H1 (cell line): ENCODE data around the gene MAP2K2. TPM values are rescaled to one million over a fixed set of nuclear protein-coding genes. Genes with fewer than 3 reads are reported as not detected.

Experiments used
- CTCF ChIA-PET: fragments of 300-600 bp; sonication (Branson Sonifier 250); formaldehyde crosslinking; loops from one replicate; lab custom pipeline; 2021; ENCODE audit not compliant: partially characterized antibody; lab: Charles Lee
- POLR2A ChIA-PET: fragments of 300-600 bp; sonication (Branson Sonifier 250); formaldehyde crosslinking; loops from one replicate; lab custom pipeline; 2021; ENCODE audit warnings: inconsistent platforms; ENCODE audit not compliant: partially characterized antibody; lab: Charles Lee
- DNase-seq, 2 experiments: peaks; one replicate each; pipeline versions ENCODE4 v3.0.0 to v3.0.0-alpha.2; 2010 to 2022; ENCODE audit warnings: low spot score in 2 of 2, low read depth in 1 of 2, mixed read lengths in 1 of 2
- FAIRE-seq: peaks from 2 replicates; lab custom pipeline; 2011; peaks lifted over from hg19 to GRCh38; lab: Jason Lieb, UNC
- H2AFZ ChIP-seq: 2 replicates; pipeline ENCODE4 v1.8.1; 2012; ENCODE audit warnings: low read length, inconsistent platforms
- H2AK5ac ChIP-seq: 2 replicates; pipeline ENCODE4 v1.6.1; 2013; ENCODE audit warnings: low read depth, low read length
- H2BK120ac ChIP-seq: replicated peaks from 2 replicates; pipeline ENCODE3; 2013; ENCODE audit warnings: low read depth, low read length, inconsistent platforms
- H2BK12ac ChIP-seq: 2 replicates; pipeline ENCODE4 v1.6.1; 2013; ENCODE audit warnings: low read depth, low read length
- H2BK15ac ChIP-seq: 2 replicates; pipeline ENCODE4 v1.6.1; 2013; ENCODE audit warnings: low read length
- H2BK20ac ChIP-seq: 2 replicates; pipeline ENCODE4 v1.6.1; 2013; ENCODE audit warnings: low read length
- H2BK5ac ChIP-seq: 2 replicates; pipeline ENCODE4 v1.6.1; 2013; ENCODE audit warnings: low read depth, low read length
- H3K14ac ChIP-seq: 2 replicates; pipeline ENCODE4 v1.6.1; 2013; ENCODE audit warnings: inconsistent platforms; ENCODE audit not compliant: insufficient read length
- H3K18ac ChIP-seq: 2 replicates; pipeline ENCODE4 v1.6.1; 2013; ENCODE audit warnings: low read length; ENCODE audit errors: extremely low read depth
- H3K23ac ChIP-seq: 2 replicates; pipeline ENCODE4 v1.6.1; 2013; ENCODE audit warnings: inconsistent platforms; ENCODE audit not compliant: insufficient read length
- H3K23me2 ChIP-seq: 2 replicates; pipeline ENCODE4 v1.6.1; 2013; ENCODE audit warnings: low read depth, low read length
- H3K27ac ChIP-seq: 2 replicates; pipeline ENCODE4 v1.6.1; 2011; ENCODE audit warnings: low read depth, low read length, inconsistent platforms
- H3K27me3 ChIP-seq, 4 experiments: replicated peaks in 1 of 4; 1 replicate in 1 of 4; 2 replicates in 3 of 4; pipeline versions ENCODE4 v1.6.1 to v1.8.1; 2011 to 2013; ENCODE audit warnings: low read length in 3 of 4, mild to moderate bottlenecking in 3 of 4, inconsistent platforms in 2 of 4, mixed read lengths in 2 of 4, moderate library complexity in 1 of 4; ENCODE audit not compliant: control insufficient read depth in 3 of 4, insufficient read depth in 3 of 4; ENCODE audit errors: extremely low read depth in 1 of 4
- H3K36me3 ChIP-seq, 4 experiments: 2 replicates each; pipeline versions ENCODE4 v1.6.1 to v1.8.1; 2011 to 2013; ENCODE audit warnings: mild to moderate bottlenecking in 4 of 4, low read length in 3 of 4, moderate library complexity in 2 of 4, control low read depth in 1 of 4, inconsistent platforms in 1 of 4; ENCODE audit not compliant: insufficient read depth in 4 of 4, control insufficient read depth in 2 of 4
- H3K4ac ChIP-seq: replicated peaks from 2 replicates; pipeline ENCODE3; 2013; ENCODE audit warnings: low read length, low read depth, mixed read lengths, inconsistent platforms; ENCODE audit not compliant: insufficient read length
- H3K4me1 ChIP-seq, 4 experiments: replicated peaks in 1 of 4; 1 replicate in 1 of 4; 2 replicates in 3 of 4; pipeline versions ENCODE4 v1.6.1 to v1.8.1; 2011 to 2013; ENCODE audit warnings: low read length in 3 of 4, inconsistent platforms in 2 of 4, mixed read lengths in 1 of 4; ENCODE audit not compliant: insufficient read depth in 4 of 4, control insufficient read depth in 3 of 4
- H3K4me2 ChIP-seq, 2 experiments: 2 replicates each; pipeline versions ENCODE4 v1.6.1 to v1.8.1; 2011 to 2013; ENCODE audit warnings: low read depth in 2 of 2, low read length in 2 of 2, control low read depth in 1 of 2, inconsistent platforms in 1 of 2, mild to moderate bottlenecking in 1 of 2; ENCODE audit not compliant: insufficient read depth in 1 of 2
- H3K4me3 ChIP-seq, 4 experiments: fragments of 200-600, 300-600 bp in 1 of 4; sonication (generic), shearing (Covaris generic), sonication (Bioruptor Twin) in 1 of 4; 2 replicates each; pipeline versions ENCODE4 v1.5.1 to v1.8.1; 2011 to 2016; ENCODE audit warnings: low read length in 4 of 4, low read depth in 3 of 4, control low read depth in 2 of 4, inconsistent platforms in 2 of 4, mild to moderate bottlenecking in 2 of 4, mixed read lengths in 1 of 4, moderate library complexity in 1 of 4; ENCODE audit not compliant: insufficient read depth in 2 of 4; ENCODE audit errors: extremely low read depth in 1 of 4
- H3K56ac ChIP-seq: replicated peaks from 2 replicates; pipeline ENCODE3; 2013; ENCODE audit warnings: low read depth, mild to moderate bottlenecking, mixed read lengths, low read length, inconsistent platforms; ENCODE audit not compliant: insufficient read length
- H3K79me1 ChIP-seq: 2 replicates; pipeline ENCODE4 v1.6.1; 2013; ENCODE audit warnings: low read depth, low read length, control low read depth
- H3K79me2 ChIP-seq, 2 experiments: 2 replicates each; pipeline versions ENCODE4 v1.6.1 to v1.8.1; 2012 to 2013; ENCODE audit warnings: low read length in 2 of 2, mild to moderate bottlenecking in 2 of 2, inconsistent platforms in 1 of 2; ENCODE audit not compliant: insufficient read depth in 2 of 2, control insufficient read depth in 1 of 2
- H3K9ac ChIP-seq, 4 experiments: replicated peaks in 1 of 4; 1 replicate in 1 of 4; 2 replicates in 3 of 4; pipeline versions ENCODE4 v1.6.1 to v1.8.1; 2011 to 2013; ENCODE audit warnings: low read depth in 3 of 4, low read length in 3 of 4, control low read depth in 2 of 4, mild to moderate bottlenecking in 2 of 4, moderate library complexity in 2 of 4, inconsistent platforms in 1 of 4; ENCODE audit errors: extremely low read depth in 1 of 4
- H3K9me3 ChIP-seq, 2 experiments: 2 replicates each; pipeline versions ENCODE4 v1.6.1 to v1.8.1; 2012 to 2013; ENCODE audit warnings: mild to moderate bottlenecking in 2 of 2, moderate library complexity in 2 of 2, control low read depth in 1 of 2, inconsistent platforms in 1 of 2, low read depth in 1 of 2, low read length in 1 of 2, mixed read lengths in 1 of 2; ENCODE audit not compliant: insufficient read depth in 2 of 2
- H4K20me1 ChIP-seq, 2 experiments: replicated peaks in 1 of 2; 2 replicates each; pipeline versions ENCODE3 to v1.8.1; 2011 to 2013; ENCODE audit warnings: inconsistent platforms in 2 of 2, low read length in 2 of 2, mild to moderate bottlenecking in 1 of 2; ENCODE audit not compliant: insufficient read depth in 2 of 2, control insufficient read depth in 1 of 2
- H4K5ac ChIP-seq: 2 replicates; pipeline ENCODE4 v1.6.1; 2013; ENCODE audit warnings: low read length, low read depth, mixed read lengths, inconsistent platforms; ENCODE audit not compliant: insufficient read length
- H4K8ac ChIP-seq: 2 replicates; pipeline ENCODE4 v1.8.0; 2013; ENCODE audit warnings: mild to moderate bottlenecking, moderate library complexity, low read length, inconsistent platforms; ENCODE audit not compliant: insufficient read depth; ENCODE audit errors: extremely low read depth
- H4K91ac ChIP-seq: replicated peaks from 2 replicates; pipeline ENCODE3; 2013; ENCODE audit warnings: low read length, mixed read lengths, inconsistent platforms; ENCODE audit not compliant: insufficient read length
- CBX8 ChIP-seq: fragments of 300-800, 300-1000 bp; sonication (generic); IDR thresholded peaks from 2 replicates; pipeline ENCODE4 v1.7.1; 2016; ENCODE audit warnings: low read depth, low read length, borderline replicate concordance
- SIRT6 ChIP-seq: IDR thresholded peaks from one replicate; pipeline ENCODE4 v1.7.1; 2012; ENCODE audit warnings: low read length, inconsistent platforms
- WGBS, 2 experiments: shearing (Covaris generic) in 1 of 2; methylation state at CpG; one replicate each; pipeline versions ENCODE4 v1.1.6 to v1.1.7; 2013 to 2015; ENCODE audit warnings: low lambda C conversion rate in 2 of 2, mixed read lengths in 2 of 2, inconsistent platforms in 1 of 2, low coverage in 1 of 2, missing lambda C conversion rate in 1 of 2; ENCODE audit not compliant: insufficient replicate concordance in 2 of 2, insufficient coverage in 1 of 2, insufficient read length in 1 of 2; ENCODE audit errors: extremely low coverage in 1 of 2, missing lambda C conversion rate in 1 of 2; 5-methylcytosine and 5-hydroxymethylcytosine counted together
- polyA plus RNA-seq, 7 experiments: library from polyadenylated mRNA; depleted of rRNA in 3 of 7; stranded (reverse) in 5 of 7; unstranded in 2 of 7; fragments of >200 nt in 5 of 7; fragments of 200-250 nt in 2 of 7; gene quantifications; 1 replicate in 5 of 7; 2 replicates in 1 of 7; 4 replicates in 1 of 7; pipeline versions ENCODE4 v1.2.1 to v1.2.3, GENCODE V29; 2011 to 2013; ENCODE audit warnings: missing spikeins in 2 of 7, mixed read lengths in 2 of 7
- total RNA-seq: library from RNA; stranded (reverse); fragmentation: NEBNext Ultra II Directional; extraction: Animal tissue kit (Norgen Biotek cat#: 25700); gene quantifications from 2 replicates; pipeline ENCODE4 v1.2.1, GENCODE V29; 2021
- TF ChIP-seq, protein P1 (sequence below): IDR thresholded peaks from 2 replicates; pipeline ENCODE4 v1.6.1; 2012; ENCODE audit warnings: inconsistent platforms

MAP2K2 gene
- total and polyA plus RNA-seq, 2 of the 8 experiments (the other 6 are each of a cell fraction or from before 2014, with no cell fraction given), result 111 to 162 TPM

DNA sequence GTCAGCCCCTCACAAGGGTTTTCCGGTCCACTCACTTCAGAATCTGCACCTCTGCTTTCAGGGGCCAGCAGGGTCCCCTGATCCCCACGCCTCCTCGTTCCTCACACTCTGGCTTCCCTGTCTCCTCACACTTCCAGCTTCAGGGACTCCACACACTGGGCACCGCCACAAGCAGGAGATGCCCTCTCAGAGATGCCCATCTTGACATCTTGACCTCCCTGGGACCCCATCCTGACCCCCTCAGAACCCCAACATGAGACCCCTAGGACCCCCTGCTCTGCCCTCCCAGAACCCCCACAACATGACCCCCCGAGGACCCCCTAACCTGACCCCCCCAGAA, 2.7 kb downstream of the MAP2K2 start:
- no peak overlapping the region for H2BK120ac ChIP-seq
- ChIA-PET CTCF (interaction anchor here (9.6 kb wide), 1 partner anchor 19 kb away, joined by 42 read pairs; no protein-coding TSS in a partner anchor), POLR2A (interaction anchor here (2.0 kb wide), 1 partner anchor 136 kb away, joined by 7 read pairs; the partner anchor contains the start of gene EEF2)
- H3K56ac ChIP-seq, result no peak overlapping the region
- 89% methylated on average over 4 of the region's 5 CpGs; no CpG with 5 or more reads in 1 of the 2 experiments for WGBS, 2 experiments
- no peak overlapping the region for H3K4me3 ChIP-seq
- H2AK5ac ChIP-seq, result no peak overlapping the region
- H4K8ac ChIP-seq, result no peak overlapping the region; the same call in 1 of the 2 replicates
- TF ChIP-seq, protein P1, sequence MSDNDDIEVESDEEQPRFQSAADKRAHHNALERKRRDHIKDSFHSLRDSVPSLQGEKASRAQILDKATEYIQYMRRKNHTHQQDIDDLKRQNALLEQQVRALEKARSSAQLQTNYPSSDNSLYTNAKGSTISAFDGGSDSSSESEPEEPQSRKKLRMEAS, result no peak
- TF ChIP-seq CBX8 (no peak), SIRT6 (no peak)
- H3K4me2 ChIP-seq, result no peak overlapping the region
- H3K36me3 ChIP-seq, result peaks cover 0 to 9% (median 5%) of the 10 kb centered on the region in 4 experiments; a peak in 5 of 8 replicates
- H3K23me2 ChIP-seq, result peaks cover 17% of the 10 kb centered on the region; the same call in 1 of the 2 replicates
- no peak overlapping the region for H3K4ac ChIP-seq
- H3K9ac ChIP-seq, result no peak overlapping the region
- DNase-seq (no peak), FAIRE-seq (no peak)
- H2BK12ac ChIP-seq, result no peak overlapping the region
- H3K79me1 ChIP-seq, result peaks cover 5% of the 10 kb centered on the region; the same call in 1 of the 2 replicates
- H3K79me2 ChIP-seq, result peaks cover 7 to 33% of the 10 kb centered on the region in 2 experiments
- H3K27me3 ChIP-seq, result no peaks in the 10 kb centered on the region
- H2AFZ ChIP-seq, result no peak overlapping the region
- H3K18ac ChIP-seq, result no peak overlapping the region
- H2BK5ac ChIP-seq, result no peak overlapping the region
- no peak overlapping the region for H4K5ac ChIP-seq
- H3K14ac ChIP-seq, result no peak overlapping the region
- no peak overlapping the region for H3K27ac ChIP-seq
- peaks cover 0 to 9% (median 3%) of the 10 kb centered on the region in 4 experiments; a peak in 3 of 7 replicates for H3K4me1 ChIP-seq
- H2BK20ac ChIP-seq, result no peak overlapping the region
- no peaks in the 10 kb centered on the region for H3K9me3 ChIP-seq
- no peak overlapping the region for H3K23ac ChIP-seq
- no peak overlapping the region for H4K91ac ChIP-seq
- peaks cover 6 to 15% of the 10 kb centered on the region in 2 experiments for H4K20me1 ChIP-seq
- no peak overlapping the region for H2BK15ac ChIP-seq
